Tibial artery (tissue), 4 donors: ENCODE measurements around the gene FANCI.
A peak's percentile ranks its signal among the peaks of the same experiment; 100 is the strongest.

ENCODE experiments used
- DNase-seq, 2 donors: peaks; one replicate each; pipeline ENCODE4 v3.0.0-alpha.2; 2019
- H3K27ac ChIP-seq, 2 donors: fragments of 200-600 bp; sonication (generic) in 1 of 2; 1 replicate in 1 of 2; 2 replicates in 1 of 2; pipeline ENCODE4 v1.5.1; 2018 to 2019; ENCODE audit warnings: mild to moderate bottlenecking in 1 of 2
- H3K27me3 ChIP-seq, 2 donors: fragments of 200-600 bp; sonication (generic) in 1 of 2; one replicate each; pipeline versions ENCODE4 v1.5.1 to v1.6.0; 2016 to 2019
- H3K36me3 ChIP-seq, 3 donors: fragments of 200-600 bp; sonication (generic) in 2 of 3; one replicate each; pipeline ENCODE4 v1.5.1; 2016 to 2019; ENCODE audit warnings: mild to moderate bottlenecking in 2 of 3
- H3K4me1 ChIP-seq, 4 donors: fragments of 200-600 bp; sonication (generic) in 2 of 4; 1 replicate in 3 of 4; 2 replicates in 1 of 4; pipeline ENCODE4 v1.5.1; 2016 to 2019
- H3K4me3 ChIP-seq, 2 donors: fragments of 200-600 bp; sonication (generic) in 1 of 2; 1 replicate in 1 of 2; 2 replicates in 1 of 2; pipeline ENCODE4 v1.5.1; 2018 to 2019; ENCODE audit warnings: mild to moderate bottlenecking in 2 of 2
- H3K9me3 ChIP-seq, 3 donors: fragments of 200-600 bp; sonication (generic) in 1 of 3; one replicate each; pipeline ENCODE4 v1.5.1; 2016 to 2019
- CTCF ChIP-seq, 2 experiments: fragments of 200-600 bp in 1 of 2; fragments of 450-650 bp in 1 of 2; IDR thresholded peaks; one replicate each; pipeline ENCODE4 v1.5.1; 2017 to 2019; ENCODE audit warnings: antibody characterized with exemption in 2 of 2, mild to moderate bottlenecking in 1 of 2, moderate library complexity in 1 of 2
- intact Hi-C: fragments of 100-400 bp; cut with DNase I; formaldehyde crosslinking; loops from one replicate; pipeline ENCODE4 v1.15.0; 2023; ENCODE audit warnings: low total_unique reads

The FANCI gene

GRCh38 chr15:89316504-89316903 lies 72.7 kb downstream of the FANCI start:
- intact Hi-C loops, result loop anchor here (10.0 kb wide), 1 partner anchor 112 kb away; no protein-coding TSS in a partner anchor
- H3K36me3 ChIP-seq, result peaks cover 66 to 70% (median 66%) of the 10 kb centered on the region in 3 donors
- DNase-seq, result no peak
- H3K27ac ChIP-seq, result no peak overlapping the region
- peaks cover 0 to 6% (median under 1%) of the 10 kb centered on the region in 4 donors for H3K4me1 ChIP-seq
- no peak for TF ChIP-seq CTCF (IDR thresholded peaks at IDR 0.05)
- no peak overlapping the region for H3K4me3 ChIP-seq
- no peaks in the 10 kb centered on the region for H3K9me3 ChIP-seq
- no peaks in the 10 kb centered on the region for H3K27me3 ChIP-seq

GRCh38 chr15:89317186-89317720 lies 73.5 kb downstream of the FANCI start:
- no peaks in the 10 kb centered on the region for H3K27me3 ChIP-seq
- no peak overlapping the region for H3K4me3 ChIP-seq
- H3K27ac ChIP-seq, result no peak overlapping the region
- no peaks in the 10 kb centered on the region for H3K9me3 ChIP-seq
- intact Hi-C loops, result loop anchor here (10.0 kb wide), 1 partner anchor 112 kb away; no protein-coding TSS in a partner anchor
- TF ChIP-seq CTCF (IDR thresholded peaks at IDR 0.05), result no peak
- DNase-seq, result peak in 1 of 2 donors; percentile 20
- peaks cover 73 to 77% (median 73%) of the 10 kb centered on the region in 3 donors for H3K36me3 ChIP-seq
- H3K4me1 ChIP-seq, result no peaks in the 10 kb centered on the region

GRCh38 chr15:89319678-89320077 lies 75.9 kb downstream of the FANCI start:
- H3K27me3 ChIP-seq, result no peaks in the 10 kb centered on the region
- no peak for TF ChIP-seq CTCF (IDR thresholded peaks at IDR 0.05)
- H3K36me3 ChIP-seq, result peaks cover 96 to 100% (median 98%) of the 10 kb centered on the region in 3 donors
- H3K4me1 ChIP-seq, result no peaks in the 10 kb centered on the region
- no peak overlapping the region for H3K4me3 ChIP-seq
- H3K27ac ChIP-seq, result no peak overlapping the region
- peak in 1 of 2 donors; percentile 27 for DNase-seq
- H3K9me3 ChIP-seq, result no peaks in the 10 kb centered on the region
- intact Hi-C loops, result loop anchor here (10.0 kb wide), 1 partner anchor 115 kb away; no protein-coding TSS in a partner anchor

- H3K27me3 ChIP-seq, result no peaks in the 10 kb centered on the region
- H3K4me1 ChIP-seq, result no peaks in the 10 kb centered on the region
- no peak for TF ChIP-seq CTCF (IDR thresholded peaks at IDR 0.05)
- peaks cover 96 to 100% (median 96%) of the 10 kb centered on the region in 3 donors for H3K36me3 ChIP-seq
- H3K9me3 ChIP-seq, result no peaks in the 10 kb centered on the region
- no peak overlapping the region for H3K27ac ChIP-seq
- H3K4me3 ChIP-seq, result no peak overlapping the region
- DNase-seq, result no peak
- intact Hi-C loops, result no loop called here
Measured at GRCh38 chr15:89320200-89320599, 76.4 kb downstream of the FANCI start.

GRCh38 chr15:89321521-89322410 lies 78.0 kb downstream of the FANCI start:
- Histone ChIP-seq H3K4me1 (no peaks in the 10 kb centered on the region), H3K27ac (no peak overlapping the region), H3K9me3 (no peaks in the 10 kb centered on the region), H3K4me3 (no peak overlapping the region), H3K36me3 (peaks cover 96 to 100% (median 96%) of the 10 kb centered on the region in 3 donors), H3K27me3 (no peaks in the 10 kb centered on the region)
- intact Hi-C loops, result no loop called here
- DNase-seq, result peak in 1 of 2 donors; percentile 60
- TF ChIP-seq CTCF (IDR thresholded peaks at IDR 0.05), result no peak
